Suppressor macrophage treated with lipopolysaccharide for 4 hours (primary cell): ENCODE data around the gene HMGA1.
A peak's percentile ranks its signal among the peaks of the same experiment; 100 is the strongest.
"Not testable (repeated sequence)": the region's sequence is repeated elsewhere in the genome, so short reads cannot be mapped to it uniquely, and the experiment has no call there.

Experiments used
- DNase-seq: peaks from one replicate; pipeline ENCODE4 v3.0.0-alpha.2; 2020

Gene HMGA1

GRCh38 chr6:34241351-34242215 lies 4.9 kb downstream of the HMGA1 start:
- DNase-seq = no peak

DNA sequence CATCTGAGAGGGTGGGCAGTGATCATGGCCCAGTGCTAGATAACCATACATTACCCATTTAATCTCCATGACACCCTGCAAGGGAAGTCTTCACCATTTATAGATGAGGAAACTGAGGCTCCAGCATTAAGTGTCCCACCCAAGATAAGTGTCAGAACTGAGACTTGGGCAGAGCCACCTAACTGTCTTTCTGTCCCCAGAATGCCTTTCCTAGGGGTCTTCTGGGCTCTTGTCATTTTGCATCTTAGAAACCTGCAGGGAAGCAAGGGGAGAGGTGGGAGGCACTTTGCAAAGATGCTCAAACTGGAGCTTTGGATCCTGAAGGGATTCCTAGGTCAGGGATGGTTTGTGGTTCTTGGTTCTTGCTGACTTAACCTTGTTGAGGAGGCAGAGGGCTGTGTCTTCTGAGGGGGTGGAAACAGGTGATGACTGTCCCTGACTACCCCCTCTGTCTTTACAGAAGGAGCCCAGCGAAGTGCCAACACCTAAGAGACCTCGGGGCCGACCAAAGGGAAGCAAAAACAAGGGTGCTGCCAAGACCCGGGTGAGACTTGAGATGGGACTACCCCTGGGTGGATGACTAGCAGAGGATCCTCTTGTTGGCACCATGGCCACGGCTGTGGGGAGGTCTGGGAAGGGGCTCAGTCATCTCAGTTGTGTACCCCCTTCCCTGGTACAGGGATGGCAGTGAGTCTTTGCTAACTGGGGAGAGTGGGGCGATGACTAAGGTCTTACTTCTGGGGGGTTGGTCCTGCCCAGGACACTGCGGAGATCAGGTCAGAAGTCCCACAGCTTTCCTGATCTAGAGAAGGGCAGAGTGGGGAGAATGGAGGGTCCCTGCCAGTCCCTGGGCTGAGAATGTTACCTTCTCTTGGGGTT lies 5.8 kb downstream of the HMGA1 start:
- DNase-seq = no peak

GRCh38 chr6:34243131-34243771 lies 6.6 kb downstream of the HMGA1 start:
- no peak for DNase-seq

DNA sequence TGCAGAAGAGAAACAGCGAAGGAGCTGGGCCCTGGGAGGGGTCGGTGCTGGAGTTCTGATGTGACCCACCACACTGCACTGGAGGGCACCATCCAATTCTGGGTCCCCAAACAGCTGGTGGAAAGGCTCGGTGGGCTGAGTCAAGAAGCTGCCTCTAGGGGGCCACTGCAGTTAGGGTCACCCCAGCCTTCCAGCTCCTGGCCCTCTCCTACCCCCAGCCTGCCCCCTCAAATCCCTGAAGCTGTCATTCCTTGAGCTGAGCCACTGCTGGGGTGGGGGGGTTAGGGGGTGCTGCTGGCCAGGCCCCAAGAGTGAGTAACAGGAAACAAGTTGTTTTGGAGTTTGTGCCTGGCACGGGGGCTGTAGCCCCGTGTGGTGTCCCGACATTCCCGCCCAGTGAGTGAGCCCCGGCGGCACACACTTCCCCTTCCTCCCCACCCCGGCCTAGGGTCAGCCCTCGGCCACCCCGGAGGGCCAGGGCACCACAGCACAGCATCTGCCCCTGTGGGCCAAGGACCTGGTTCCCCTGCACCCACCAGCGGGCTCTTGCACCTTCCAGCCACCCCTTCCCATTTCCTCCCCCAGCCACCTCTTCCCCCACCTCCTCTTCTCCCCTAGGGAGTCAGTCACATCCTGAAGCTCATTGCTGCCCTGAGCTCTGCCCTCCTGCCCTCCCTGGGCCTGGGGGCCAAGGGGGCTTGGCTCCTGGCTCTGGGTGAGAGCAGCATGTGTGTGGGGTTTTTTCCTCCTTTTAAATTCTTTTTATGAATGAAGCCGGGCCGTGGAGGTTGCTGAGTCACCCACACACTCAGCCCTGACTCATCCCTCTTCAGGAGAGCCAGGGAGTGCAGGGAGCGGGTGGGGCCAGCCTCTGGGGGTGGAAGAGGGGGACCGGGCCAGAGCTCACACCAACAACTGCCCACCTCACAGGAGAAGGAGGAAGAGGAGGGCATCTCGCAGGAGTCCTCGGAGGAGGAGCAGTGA lies 7.5 kb downstream of the HMGA1 start:
- DNase-seq = peak; percentile 90

- not testable (repeated sequence) for DNase-seq
Measured at GRCh38 chr6:34245032-34245760, 8.5 kb downstream of the HMGA1 start.

GRCh38 chr6:34245761-34246140 lies 9.1 kb downstream of the HMGA1 start:
- not testable (repeated sequence) for DNase-seq

DNA sequence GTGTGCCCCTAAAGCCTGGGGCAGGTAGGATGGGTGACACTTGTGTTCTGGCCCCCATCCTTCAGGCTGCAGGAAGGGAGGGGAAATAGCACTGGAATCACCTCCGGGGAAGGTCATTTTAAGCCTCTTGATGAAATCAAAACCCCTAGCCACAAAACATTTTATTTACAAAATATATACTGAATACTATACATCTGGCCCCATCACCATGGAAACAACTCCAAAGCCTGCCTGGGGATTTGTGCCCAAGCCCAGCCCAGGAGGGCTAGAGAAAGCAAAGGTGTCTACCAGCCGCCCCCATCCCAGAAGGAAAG lies 9.5 kb downstream of the HMGA1 start:
- no peak for DNase-seq

GRCh38 chr6:34246563-34247391 lies 10.1 kb downstream of the HMGA1 start:
- DNase-seq = no peak

DNA sequence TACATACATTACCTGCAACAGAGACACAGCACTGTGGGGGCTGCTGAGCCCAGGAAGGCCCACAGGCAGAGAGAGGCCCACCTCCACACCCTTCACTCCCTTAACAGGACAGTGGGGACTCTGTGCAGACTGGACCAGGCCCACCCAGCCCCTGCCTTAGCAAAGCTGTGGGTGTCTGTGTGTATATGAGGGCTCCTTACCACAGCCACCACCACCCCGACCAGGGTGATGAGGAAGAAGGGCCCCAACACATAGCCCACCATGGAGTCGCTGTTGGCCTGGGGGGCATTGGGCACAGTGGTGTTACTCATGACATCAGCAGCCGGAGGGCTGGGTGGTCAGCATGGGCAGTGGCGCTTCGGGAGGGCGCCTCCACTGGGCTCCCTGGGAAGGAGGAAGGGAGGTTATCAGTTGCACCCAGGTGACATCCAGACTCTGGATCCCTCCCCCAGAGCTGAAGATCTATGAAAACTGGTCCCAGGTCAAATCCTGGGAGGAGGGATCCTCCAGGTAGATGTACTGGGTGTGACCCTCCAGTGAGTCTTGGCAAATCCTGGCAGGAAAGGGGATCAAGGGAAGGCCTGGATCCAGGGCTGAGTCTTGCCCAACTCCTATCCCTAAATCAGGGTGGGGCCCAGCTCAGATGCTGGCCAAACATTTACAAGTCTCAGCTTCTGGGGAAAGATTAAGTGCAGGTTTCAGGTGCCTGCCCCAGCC lies 11.0 kb downstream of the HMGA1 start:
- no peak for DNase-seq

DNA sequence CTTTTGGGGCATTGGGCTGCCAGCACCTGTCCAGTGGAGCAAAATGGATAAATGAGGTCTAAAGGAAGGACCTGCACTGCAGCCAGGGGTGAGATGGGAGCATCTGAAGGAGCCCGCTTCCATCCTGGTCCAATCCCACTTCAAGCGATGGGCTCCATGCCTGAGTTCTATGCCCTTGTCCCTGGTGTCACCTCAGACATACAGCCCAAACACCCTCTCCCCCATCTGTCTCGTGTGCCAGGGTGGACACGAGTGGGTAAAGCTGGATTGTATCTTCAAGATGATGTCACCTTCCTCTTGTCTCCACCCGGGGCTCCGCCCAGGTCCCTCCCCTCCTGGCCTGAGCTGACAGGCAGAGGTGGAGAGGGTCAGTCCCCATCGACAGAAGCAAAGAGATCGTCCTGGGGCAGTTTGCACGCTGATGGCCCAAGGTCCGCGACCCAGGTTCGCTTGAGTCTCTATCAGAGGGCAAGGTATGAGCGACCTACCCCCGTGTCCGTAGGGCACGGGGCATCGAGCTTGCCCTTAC lies 11.6 kb downstream of the HMGA1 start:
- peak; percentile 66 for DNase-seq

DNA sequence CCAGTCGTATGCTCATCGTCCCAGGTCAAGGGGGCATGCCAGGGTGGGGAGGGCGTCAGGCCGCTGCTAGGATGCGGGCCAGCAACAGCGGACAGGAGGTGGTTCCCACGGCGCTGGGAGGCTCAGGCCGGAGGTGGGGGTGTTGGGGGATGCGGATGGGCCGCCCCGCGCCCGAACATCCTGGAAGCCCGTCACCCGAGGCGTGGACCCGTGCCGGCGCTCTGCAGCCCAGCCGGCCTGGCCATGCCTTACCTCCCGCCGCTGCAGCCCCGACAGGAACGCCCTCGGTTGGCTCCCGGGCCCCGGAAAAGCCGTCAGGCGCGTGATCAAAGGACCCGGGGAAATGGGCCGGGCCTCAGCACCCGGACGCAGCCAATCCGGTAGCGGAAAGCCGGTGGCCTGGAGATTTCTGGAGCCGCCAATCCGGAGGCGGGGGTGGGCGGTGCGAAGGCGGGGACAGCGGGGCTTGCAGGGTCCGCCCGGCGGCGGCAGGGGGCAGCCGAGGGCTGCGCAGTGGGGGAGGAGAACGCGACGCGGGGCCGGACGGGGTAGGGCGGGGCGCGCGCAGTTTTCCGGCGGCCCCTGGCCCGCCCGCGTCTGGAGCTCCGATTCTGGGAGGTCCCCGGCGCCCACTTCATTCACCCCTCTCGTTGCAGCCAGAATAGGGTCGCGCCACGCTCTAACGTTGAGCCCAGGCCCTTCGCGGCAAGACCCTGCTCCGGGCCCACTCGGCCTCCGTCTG lies 12.2 kb downstream of the HMGA1 start, which contains the start of gene SMIM29:
Gene SMIM29, minus strand, starts transcription at position 280 of the 742 bp plus-strand sequence. CDS start 1,215 bp downstream, outside the sequence.
- DNase-seq = peak; percentile 97

DNA sequence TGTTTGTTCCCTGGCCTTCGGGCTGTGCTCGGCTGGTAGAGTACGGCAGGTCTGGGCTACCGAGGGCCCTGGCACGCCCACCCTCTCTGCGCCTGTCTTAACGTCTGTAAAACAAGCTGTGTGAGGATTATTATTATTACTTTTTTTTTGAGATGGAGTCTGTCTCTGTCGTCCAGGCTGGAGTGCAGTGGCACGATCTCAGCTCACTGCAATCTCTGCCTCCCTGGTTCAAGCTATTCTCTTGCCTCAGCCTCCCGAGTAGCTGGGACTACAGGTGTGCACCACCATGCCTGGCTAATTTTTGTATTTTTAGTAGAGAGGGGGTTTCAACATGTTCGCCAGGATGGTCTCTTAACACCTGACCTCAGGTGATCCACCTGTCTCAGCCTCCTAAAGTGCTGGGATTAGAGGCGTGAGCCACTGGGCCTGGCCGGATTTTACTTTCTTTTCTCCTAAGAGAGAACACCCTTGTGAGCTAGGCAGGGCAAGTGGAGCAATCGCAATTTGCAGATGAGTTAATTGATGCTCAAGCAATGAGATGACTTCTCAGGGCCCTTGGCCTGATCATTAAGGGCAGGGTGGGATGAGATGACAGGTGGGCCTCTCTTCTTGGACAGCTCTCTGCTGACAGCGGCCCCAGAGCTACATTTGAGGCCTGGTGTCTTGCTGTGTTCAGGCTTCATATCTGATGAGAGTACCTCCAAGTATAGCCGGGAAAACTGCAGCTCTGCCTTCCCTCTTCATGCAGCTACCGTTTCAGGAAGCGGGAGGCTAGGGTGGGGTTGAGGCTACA lies 13.0 kb downstream of the HMGA1 start:
- no peak for DNase-seq

GRCh38 chr6:34252395-34252794 lies 15.7 kb downstream of the HMGA1 start:
- DNase-seq = not testable (repeated sequence)

GRCh38 chr6:34259529-34260069 lies 22.9 kb downstream of the HMGA1 start:
- DNase-seq = no peak

DNA sequence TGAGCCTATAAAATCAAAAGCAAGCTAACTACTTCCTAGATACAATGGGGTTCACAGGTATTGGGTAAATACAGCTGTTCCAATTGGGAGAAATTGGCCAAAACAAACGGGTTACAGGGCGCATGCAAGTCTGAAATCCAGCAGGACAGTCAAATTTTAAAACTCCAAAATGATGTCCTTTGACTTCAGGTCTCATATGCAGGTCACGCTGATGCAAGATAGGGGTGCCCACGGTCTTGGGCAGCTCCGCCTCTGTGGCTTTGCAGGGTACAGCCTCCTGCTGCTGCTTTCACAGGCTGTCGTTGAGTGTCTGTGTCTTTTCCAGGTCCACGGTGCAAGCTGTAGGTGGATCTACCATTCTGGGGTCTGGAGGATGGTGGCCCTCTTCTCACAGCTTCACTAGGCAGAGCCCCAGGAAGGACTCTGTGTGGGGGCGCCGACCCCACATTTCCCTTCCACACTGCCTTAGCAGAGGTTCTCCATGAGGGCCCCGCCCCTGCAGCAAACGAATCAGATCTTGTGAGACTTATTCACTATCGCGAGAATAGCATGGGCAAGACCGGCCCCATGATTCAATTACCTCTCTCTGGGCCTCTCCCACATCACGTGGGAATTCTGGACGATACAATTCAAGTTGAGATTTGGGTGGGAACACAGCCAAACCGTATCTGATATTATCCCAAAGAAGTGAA lies 24.0 kb downstream of the HMGA1 start:
- no peak for DNase-seq

DNA sequence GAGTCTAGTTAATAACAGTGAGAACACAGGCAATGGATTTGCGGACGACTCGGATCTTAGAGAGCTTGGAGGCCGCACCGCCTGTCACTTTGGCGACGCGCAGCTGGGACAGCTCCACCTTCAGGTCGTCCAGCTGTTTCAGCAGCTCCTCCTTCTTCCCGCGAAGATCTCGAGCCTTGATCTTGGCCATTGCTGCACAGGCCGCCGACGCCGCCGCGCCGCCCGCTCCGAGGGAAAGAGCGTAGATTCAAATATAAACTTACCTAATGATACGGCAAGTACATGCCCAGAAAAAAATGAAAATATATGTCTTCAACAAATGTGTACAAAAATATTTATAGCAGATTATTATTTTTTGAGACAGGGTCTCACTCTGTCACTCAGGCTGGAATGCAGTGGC lies 26.8 kb downstream of the HMGA1 start:
- not testable (repeated sequence) for DNase-seq

DNA sequence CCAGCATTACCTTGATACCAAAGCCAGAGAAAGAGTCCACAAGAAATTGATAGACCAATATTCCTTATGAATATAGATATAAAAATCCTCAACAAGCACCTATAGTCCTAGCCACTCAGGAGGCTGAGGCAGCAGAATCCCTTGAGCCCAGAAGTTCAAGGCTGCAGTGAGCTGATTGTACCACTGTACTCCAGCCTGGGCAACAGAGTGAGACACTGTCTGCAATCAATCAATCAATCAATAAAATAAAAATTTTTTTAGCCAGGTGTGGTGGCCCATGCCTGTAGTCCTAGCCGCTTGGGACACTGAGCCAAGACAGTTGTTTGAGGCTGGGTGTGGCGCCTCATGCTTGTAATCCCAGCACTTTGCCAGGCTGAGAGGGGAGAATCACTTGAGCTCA lies 31.1 kb downstream of the HMGA1 start:
- DNase-seq = no peak
